ENCODE results near the gene PREB.

DNA sequence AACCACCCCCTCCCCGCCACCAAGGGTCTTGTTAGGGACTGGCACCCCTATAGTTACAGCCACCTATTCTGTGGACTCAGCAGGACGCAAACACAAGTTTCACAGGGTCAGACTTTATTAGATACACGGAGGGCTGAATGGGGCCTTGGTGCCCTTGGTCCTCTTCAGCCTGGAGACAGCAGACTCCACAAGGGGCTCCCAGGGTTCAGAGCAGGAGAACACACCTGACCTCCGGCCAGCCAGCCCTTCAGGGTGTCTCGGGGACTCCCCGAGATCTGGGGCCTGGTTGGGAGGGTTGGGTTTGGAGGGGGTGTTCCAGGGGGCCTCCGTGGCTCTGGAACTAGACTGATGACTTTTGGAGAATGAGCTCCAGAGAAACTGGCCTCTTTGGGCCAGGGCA, 2.3 kb upstream of the PREB start:
- TF ChIP-seq EZH2 (IDR thresholded peaks at IDR 0.05; ENCODE audit: insufficient read depth, low read length) = no peak
- TF ChIP-seq, protein P1, sequence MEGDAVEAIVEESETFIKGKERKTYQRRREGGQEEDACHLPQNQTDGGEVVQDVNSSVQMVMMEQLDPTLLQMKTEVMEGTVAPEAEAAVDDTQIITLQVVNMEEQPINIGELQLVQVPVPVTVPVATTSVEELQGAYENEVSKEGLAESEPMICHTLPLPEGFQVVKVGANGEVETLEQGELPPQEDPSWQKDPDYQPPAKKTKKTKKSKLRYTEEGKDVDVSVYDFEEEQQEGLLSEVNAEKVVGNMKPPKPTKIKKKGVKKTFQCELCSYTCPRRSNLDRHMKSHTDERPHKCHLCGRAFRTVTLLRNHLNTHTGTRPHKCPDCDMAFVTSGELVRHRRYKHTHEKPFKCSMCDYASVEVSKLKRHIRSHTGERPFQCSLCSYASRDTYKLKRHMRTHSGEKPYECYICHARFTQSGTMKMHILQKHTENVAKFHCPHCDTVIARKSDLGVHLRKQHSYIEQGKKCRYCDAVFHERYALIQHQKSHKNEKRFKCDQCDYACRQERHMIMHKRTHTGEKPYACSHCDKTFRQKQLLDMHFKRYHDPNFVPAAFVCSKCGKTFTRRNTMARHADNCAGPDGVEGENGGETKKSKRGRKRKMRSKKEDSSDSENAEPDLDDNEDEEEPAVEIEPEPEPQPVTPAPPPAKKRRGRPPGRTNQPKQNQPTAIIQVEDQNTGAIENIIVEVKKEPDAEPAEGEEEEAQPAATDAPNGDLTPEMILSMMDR (IDR thresholded peaks at IDR 0.05; ENCODE audit: insufficient read depth, low read depth, low read length) = no peak
